Endothelial cell (in vitro differentiated cells): Measurements from ENCODE around the gene CFAP97. TPM values are rescaled to one million over a fixed set of nuclear protein-coding genes. Genes with fewer than 3 reads are reported as not detected.

ENCODE experiments used
- DNase-seq: peaks from one replicate; pipeline ENCODE4 v3.0.0; 2021; ENCODE audit warnings: low spot score
- H3K27ac Mint-ChIP-seq: one replicate; pipeline ENCODE4 v1.8.0; 2021; ENCODE audit warnings: mixed read lengths, inconsistent platforms; ENCODE audit not compliant: unreplicated experiment
- H3K27me3 Mint-ChIP-seq: one replicate; pipeline ENCODE4 v1.8.0; 2021; ENCODE audit warnings: mild to moderate bottlenecking, moderate library complexity, mixed read lengths, inconsistent platforms; ENCODE audit not compliant: unreplicated experiment
- H3K36me3 Mint-ChIP-seq: one replicate; pipeline ENCODE4 v1.8.0; 2021; ENCODE audit warnings: mild to moderate bottlenecking, low read depth, mixed read lengths, inconsistent platforms; ENCODE audit not compliant: unreplicated experiment
- H3K4me1 Mint-ChIP-seq: one replicate; pipeline ENCODE4 v1.8.0; 2021; ENCODE audit warnings: mild to moderate bottlenecking, mixed read lengths, inconsistent platforms; ENCODE audit not compliant: unreplicated experiment
- H3K4me3 Mint-ChIP-seq: one replicate; pipeline ENCODE4 v1.8.0; 2021; ENCODE audit warnings: mild to moderate bottlenecking, mixed read lengths, inconsistent platforms; ENCODE audit not compliant: unreplicated experiment
- H3K9me3 Mint-ChIP-seq: one replicate; pipeline ENCODE4 v1.8.0; 2021; ENCODE audit warnings: mixed read lengths, inconsistent platforms; ENCODE audit not compliant: unreplicated experiment
- CTCF ChIP-seq: fragments of 200-600 bp; sonication (generic); IDR thresholded peaks from one replicate; pipeline ENCODE4 v1.5.0; 2021; ENCODE audit warnings: antibody characterized with exemption; ENCODE audit not compliant: unreplicated experiment
- total RNA-seq: library from RNA; stranded (reverse); fragmentation: NEBNext Ultra II Directional; extraction: Animal tissue kit (Norgen Biotek cat#: 25700); gene quantifications from one replicate; pipeline ENCODE4 v1.2.1, GENCODE V29; 2021; ENCODE audit not compliant: unreplicated experiment

Gene CFAP97
- total RNA-seq, 1 donor from 2014 or later: 18.2 TPM

GRCh38 chr4:185225940-185226339 is 22.1 kb upstream of the CFAP97 start:
- TF ChIP-seq CTCF: no peak
- DNase-seq: no peak
- Mint-ChIP-seq H3K27me3 (no peaks in the 10 kb centered on the region), H3K9me3 (no peaks in the 10 kb centered on the region), H3K4me3 (no peak overlapping the region), H3K36me3 (peaks cover 4% of the 10 kb centered on the region), H3K27ac (no peak overlapping the region), H3K4me1 (peaks cover 10% of the 10 kb centered on the region)

GRCh38 chr4:185224597-185224996 is 20.8 kb upstream of the CFAP97 start:
- Mint-ChIP-seq H3K9me3 (no peaks in the 10 kb centered on the region), H3K4me1 (peaks cover 10% of the 10 kb centered on the region), H3K27ac (no peak overlapping the region), H3K4me3 (no peak overlapping the region), H3K36me3 (peaks cover 4% of the 10 kb centered on the region), H3K27me3 (no peaks in the 10 kb centered on the region)
- DNase-seq: no peak
- peak; percentile 48 for TF ChIP-seq CTCF

- H3K9me3 Mint-ChIP-seq: no peaks in the 10 kb centered on the region
These were observed 18.8 kb upstream of the CFAP97 start for GRCh38 chr4:185222598-185222997.

GRCh38 chr4:185221912-185222311 is 18.1 kb upstream of the CFAP97 start:
- Mint-ChIP-seq H3K36me3 (peaks cover 4% of the 10 kb centered on the region), H3K27ac (no peak overlapping the region)

More at GRCh38 chr4:185222598-185222997, 18.8 kb upstream of the CFAP97 start:
- Mint-ChIP-seq H3K27me3 (no peaks in the 10 kb centered on the region), H3K4me1 (peaks cover 10% of the 10 kb centered on the region), H3K36me3 (peaks cover 4% of the 10 kb centered on the region), H3K27ac (no peak overlapping the region), H3K4me3 (no peak overlapping the region)
- no peak for TF ChIP-seq CTCF
- DNase-seq: no peak

GRCh38 chr4:185221491-185221890 is 17.7 kb upstream of the CFAP97 start:
- TF ChIP-seq CTCF: no peak
- Mint-ChIP-seq H3K9me3 (no peaks in the 10 kb centered on the region), H3K27ac (no peak overlapping the region), H3K27me3 (no peaks in the 10 kb centered on the region), H3K4me3 (no peak overlapping the region), H3K36me3 (peaks cover 4% of the 10 kb centered on the region), H3K4me1 (peaks cover 8% of the 10 kb centered on the region)
- DNase-seq: no peak

More at GRCh38 chr4:185221912-185222311, 18.1 kb upstream of the CFAP97 start:
- TF ChIP-seq CTCF: no peak
- Mint-ChIP-seq H3K9me3 (no peaks in the 10 kb centered on the region), H3K27me3 (no peaks in the 10 kb centered on the region), H3K4me1 (peaks cover 10% of the 10 kb centered on the region), H3K4me3 (no peak overlapping the region)
- DNase-seq: no peak
